HG03097 (cell line): Measurements from ENCODE around the gene RBM24.

Experiments
- ATAC-seq: cut with Tn5 transposase; IDR thresholded peaks from one replicate; pipeline ENCODE4 v1.9.1; 2021; ENCODE audit not compliant: unreplicated experiment, low FRiP score

Gene RBM24

GRCh38 chr6:17341117-17341805, 60.1 kb downstream of the RBM24 start:
- ATAC-seq: no peak

GRCh38 chr6:17341891-17342290, 60.7 kb downstream of the RBM24 start:
- ATAC-seq: no peak

GRCh38 chr6:17343215-17343614, 62.1 kb downstream of the RBM24 start:
- ATAC-seq: no peak
